ENCODE measurements around the gene NDUFC1.
A peak's percentile ranks its signal among the peaks of the same experiment; 100 is the strongest.
"Not testable (repeated sequence)": the region's sequence is repeated elsewhere in the genome, so short reads cannot be mapped to it uniquely, and the experiment has no call there.

Gene NDUFC1

DNA sequence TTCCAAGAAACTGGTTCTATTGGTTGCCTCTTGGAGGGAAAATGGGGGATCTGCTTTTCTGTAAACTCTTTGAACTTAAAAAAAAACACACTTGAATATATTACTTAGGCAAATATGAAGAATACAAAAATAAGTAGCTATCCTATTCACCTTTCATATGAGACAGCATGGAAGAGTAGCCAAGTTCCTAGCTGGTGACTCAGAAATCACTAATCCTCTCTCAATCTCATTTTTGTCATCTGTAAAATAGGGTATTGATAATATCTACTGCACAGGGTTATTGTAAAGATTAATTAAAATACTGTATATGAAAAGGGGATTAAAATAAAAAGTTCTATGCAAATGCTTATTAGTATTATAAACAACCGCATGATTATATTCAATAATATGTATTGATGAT lies 35.0 kb downstream of the NDUFC1 start:
- Histone ChIP-seq H3K9me3 (ENCODE audit: severe bottlenecking) (no peaks in the 10 kb centered on the region), H3K27ac (peak overlapping the region; percentile 76), H3K27me3 (ENCODE audit: insufficient read depth, low read depth, severe bottlenecking) (no peaks in the 10 kb centered on the region), H3K4me3 (ENCODE audit: low read depth, low read length) (no peak overlapping the region), H3K36me3 (no peaks in the 10 kb centered on the region)
- DNase-seq, result no peak
- TF ChIP-seq, protein P1, sequence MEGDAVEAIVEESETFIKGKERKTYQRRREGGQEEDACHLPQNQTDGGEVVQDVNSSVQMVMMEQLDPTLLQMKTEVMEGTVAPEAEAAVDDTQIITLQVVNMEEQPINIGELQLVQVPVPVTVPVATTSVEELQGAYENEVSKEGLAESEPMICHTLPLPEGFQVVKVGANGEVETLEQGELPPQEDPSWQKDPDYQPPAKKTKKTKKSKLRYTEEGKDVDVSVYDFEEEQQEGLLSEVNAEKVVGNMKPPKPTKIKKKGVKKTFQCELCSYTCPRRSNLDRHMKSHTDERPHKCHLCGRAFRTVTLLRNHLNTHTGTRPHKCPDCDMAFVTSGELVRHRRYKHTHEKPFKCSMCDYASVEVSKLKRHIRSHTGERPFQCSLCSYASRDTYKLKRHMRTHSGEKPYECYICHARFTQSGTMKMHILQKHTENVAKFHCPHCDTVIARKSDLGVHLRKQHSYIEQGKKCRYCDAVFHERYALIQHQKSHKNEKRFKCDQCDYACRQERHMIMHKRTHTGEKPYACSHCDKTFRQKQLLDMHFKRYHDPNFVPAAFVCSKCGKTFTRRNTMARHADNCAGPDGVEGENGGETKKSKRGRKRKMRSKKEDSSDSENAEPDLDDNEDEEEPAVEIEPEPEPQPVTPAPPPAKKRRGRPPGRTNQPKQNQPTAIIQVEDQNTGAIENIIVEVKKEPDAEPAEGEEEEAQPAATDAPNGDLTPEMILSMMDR (IDR thresholded peaks at IDR 0.05; ENCODE audit: low read depth, low read length), result no peak

DNA sequence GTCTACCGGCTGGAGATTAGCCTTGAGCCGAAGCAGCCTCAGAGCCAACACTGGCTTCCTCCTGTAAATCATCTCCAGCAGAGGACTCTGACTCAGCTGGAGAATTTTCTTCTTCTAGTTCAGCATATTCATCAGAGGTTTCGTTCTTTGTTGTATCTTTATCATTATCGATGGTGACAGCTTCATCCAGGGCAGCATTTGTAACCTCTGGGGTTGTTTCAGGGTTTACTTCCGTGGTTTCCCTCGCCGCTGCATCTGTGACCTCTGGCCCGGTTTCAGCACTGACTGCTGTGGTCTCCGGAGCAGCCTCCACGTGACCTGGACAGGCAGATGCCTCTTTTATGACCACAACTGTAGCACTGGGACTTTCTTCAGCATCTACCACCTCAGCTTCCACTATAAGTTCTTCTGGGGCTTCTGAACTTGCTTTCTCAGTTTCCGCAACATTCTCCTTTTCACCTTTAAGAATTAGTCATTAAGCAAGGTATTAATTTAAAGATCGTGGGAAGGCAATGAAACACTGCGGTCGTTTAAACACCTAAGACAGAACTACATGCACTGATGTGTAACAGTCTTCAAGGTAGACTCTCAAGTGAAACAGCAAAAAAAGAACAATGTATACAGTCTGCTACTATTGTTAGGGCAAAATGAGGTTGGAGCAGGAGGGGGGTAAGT lies 35.6 kb downstream of the NDUFC1 start:
- Histone ChIP-seq H3K27me3 (ENCODE audit: insufficient read depth, low read depth, severe bottlenecking) (no peaks in the 10 kb centered on the region), H3K4me3 (ENCODE audit: low read depth, low read length) (peak overlapping the region; percentile 74), H3K9me3 (ENCODE audit: severe bottlenecking) (no peaks in the 10 kb centered on the region), H3K36me3 (no peaks in the 10 kb centered on the region), H3K27ac (peak overlapping the region; percentile 76)
- TF ChIP-seq, protein P1 (IDR thresholded peaks at IDR 0.05; ENCODE audit: low read depth, low read length), result no peak
- DNase-seq, result peak; percentile 76

DNA sequence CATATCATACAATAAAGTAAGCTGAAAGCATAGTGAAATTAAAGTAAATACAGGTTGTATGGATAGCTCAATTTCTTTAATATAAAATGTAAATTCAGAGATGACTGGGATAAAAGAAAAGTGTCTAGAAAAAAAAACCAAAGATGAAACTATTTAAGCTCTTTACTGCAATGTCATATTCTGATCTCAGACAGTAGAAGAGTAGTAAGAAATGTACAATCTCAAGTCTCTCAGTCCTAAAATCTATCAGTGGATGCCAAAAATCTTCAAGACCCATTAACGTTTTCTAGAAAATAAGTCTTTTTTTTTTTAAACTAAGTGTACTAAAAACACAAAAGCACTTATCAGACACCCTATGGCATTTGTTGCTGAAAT lies 36.1 kb downstream of the NDUFC1 start:
- DNase-seq, result no peak
- no peaks in the 10 kb centered on the region for H3K27me3 ChIP-seq (ENCODE audit: insufficient read depth, low read depth, severe bottlenecking)
- peak overlapping the region; percentile 76 for H3K27ac ChIP-seq
- TF ChIP-seq, protein P1 (IDR thresholded peaks at IDR 0.05; ENCODE audit: low read depth, low read length), result no peak
- peak overlapping the region; percentile 74 for H3K4me3 ChIP-seq (ENCODE audit: low read depth, low read length)
- no peaks in the 10 kb centered on the region for H3K36me3 ChIP-seq
- no peaks in the 10 kb centered on the region for H3K9me3 ChIP-seq (ENCODE audit: severe bottlenecking)

DNA sequence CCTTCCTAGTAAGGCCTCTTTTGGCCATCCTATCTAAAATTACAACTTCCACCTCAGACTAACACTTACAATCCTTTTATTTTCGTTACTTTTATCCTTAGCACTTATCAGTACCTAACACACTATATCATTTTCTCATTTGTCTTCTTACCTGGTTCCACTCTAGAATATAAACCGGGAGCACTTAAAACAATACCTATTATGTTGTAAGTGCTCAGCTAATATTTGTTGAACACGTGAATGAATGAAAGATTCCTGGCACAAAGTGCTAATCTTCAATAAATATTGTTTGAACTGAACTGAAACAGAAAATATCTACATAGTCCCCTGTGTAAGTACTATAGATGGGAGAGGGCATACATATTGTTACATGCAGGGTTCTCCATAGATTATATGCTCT lies 36.6 kb downstream of the NDUFC1 start:
- TF ChIP-seq, protein P1 (IDR thresholded peaks at IDR 0.05; ENCODE audit: low read depth, low read length), result no peak
- Histone ChIP-seq H3K36me3 (no peaks in the 10 kb centered on the region), H3K27ac (no peak overlapping the region), H3K27me3 (ENCODE audit: insufficient read depth, low read depth, severe bottlenecking) (no peaks in the 10 kb centered on the region), H3K9me3 (ENCODE audit: severe bottlenecking) (no peaks in the 10 kb centered on the region), H3K4me3 (ENCODE audit: low read depth, low read length) (no peak overlapping the region)
- DNase-seq, result no peak

DNA sequence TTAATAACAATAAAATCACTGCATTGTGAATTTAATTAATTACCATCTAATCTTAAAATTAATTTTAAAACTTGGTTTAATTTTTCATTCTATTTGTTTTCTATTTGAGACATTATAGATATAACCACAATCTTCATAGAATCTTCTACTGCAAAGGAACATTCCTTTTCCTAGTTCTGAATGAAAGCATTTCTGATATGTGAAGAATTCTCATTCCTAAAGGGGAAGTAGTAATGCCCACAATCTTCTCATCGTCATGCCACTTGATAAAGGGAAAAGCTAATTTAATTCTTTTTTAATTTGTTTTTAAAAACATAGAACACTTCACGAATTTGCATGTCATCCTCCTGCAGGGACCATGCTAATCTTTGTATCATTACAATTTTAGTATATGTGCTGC lies 45.9 kb downstream of the NDUFC1 start:
- H3K27me3 ChIP-seq (ENCODE audit: insufficient read depth, low read depth, severe bottlenecking), result no peaks in the 10 kb centered on the region
- H3K9me3 ChIP-seq (ENCODE audit: severe bottlenecking), result no peaks in the 10 kb centered on the region
- H3K27ac ChIP-seq, result no peak overlapping the region
- TF ChIP-seq, protein P1 (IDR thresholded peaks at IDR 0.05; ENCODE audit: low read depth, low read length), result no peak
- DNase-seq, result no peak
- no peaks in the 10 kb centered on the region for H3K36me3 ChIP-seq
- H3K4me3 ChIP-seq (ENCODE audit: low read depth, low read length), result no peak overlapping the region

DNA sequence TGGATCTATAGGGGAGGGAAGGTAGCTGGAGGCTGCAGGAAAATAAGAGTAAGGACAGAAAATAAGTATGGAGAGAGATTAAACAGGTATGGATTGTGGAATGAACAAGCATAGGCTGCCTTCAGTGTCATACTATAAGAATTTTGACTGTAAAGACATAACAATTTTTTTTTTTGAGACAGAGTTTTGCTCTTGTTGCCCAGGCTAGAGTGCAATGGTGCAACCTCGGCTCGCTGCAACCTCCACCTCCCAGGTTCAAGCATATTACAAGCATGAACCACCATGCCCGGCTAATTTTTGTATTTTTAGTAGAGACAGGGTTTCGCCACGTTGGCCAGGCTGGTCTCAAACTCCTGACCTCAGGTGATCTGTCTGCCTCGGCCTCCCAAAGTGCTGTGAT lies 46.7 kb downstream of the NDUFC1 start:
- H3K27me3 ChIP-seq (ENCODE audit: insufficient read depth, low read depth, severe bottlenecking); H3K27ac ChIP-seq; DNase-seq; H3K9me3 ChIP-seq (ENCODE audit: severe bottlenecking); H3K36me3 ChIP-seq; H3K4me3 ChIP-seq (ENCODE audit: low read depth, low read length): not testable (repeated sequence)

Data from WERI-Rb-1 (cell line).